Panc1 (cell line): ENCODE measurements around the gene ICA1. TPM values are rescaled to one million over a fixed set of nuclear protein-coding genes. Genes with fewer than 3 reads are reported as not detected.

Experiments used
- ATAC-seq: fragments of 200-7000 bp; cut with Tn5 transposase; 2 replicates; pipeline ENCODE4 v1.9.1; 2020; ENCODE audit warnings: mild to moderate bottlenecking, moderate library complexity
- BruUV-seq: library from RNA; stranded (reverse); fragments of 400-500 nt; replicated peaks from 2 replicates; lab custom pipeline; 2021; lab: Mats Ljungman, UMichigan
- CTCF ChIA-PET: fragments of 300-600 bp; sonication (Branson Sonifier 250); formaldehyde crosslinking; loops from one replicate; lab custom pipeline; 2022; ENCODE audit warnings: antibody characterized with exemption; lab: Charles Lee
- POLR2A ChIA-PET: fragments of 300-600 bp; sonication (Branson Sonifier 250); formaldehyde crosslinking; loops from one replicate; lab custom pipeline; 2022; ENCODE audit warnings: antibody characterized with exemption; lab: Charles Lee
- DNase-seq: peaks from one replicate; pipeline ENCODE4 v3.0.0-alpha.2; 2010; ENCODE audit warnings: low read depth, low spot score
- H3K27ac ChIP-seq: 2 replicates; pipeline ENCODE4 v1.5.1; 2011; ENCODE audit warnings: mild to moderate bottlenecking, low read length, inconsistent platforms
- H3K27me3 ChIP-seq: fragments of 200-500 bp; sonication (Bioruptor generic); 2 replicates; pipeline ENCODE4 v1.6.0; 2014; ENCODE audit warnings: low read length, inconsistent platforms; ENCODE audit not compliant: control insufficient read depth, insufficient read depth
- H3K36me3 ChIP-seq: fragments of 200-500 bp; sonication (Bioruptor generic); 2 replicates; pipeline ENCODE4 v1.5.1; 2014; ENCODE audit warnings: inconsistent platforms, mild to moderate bottlenecking, low read length, moderate library complexity; ENCODE audit not compliant: control insufficient read depth, insufficient read depth
- H3K4me1 ChIP-seq: 2 replicates; pipeline ENCODE4 v1.5.1; 2011; ENCODE audit warnings: inconsistent platforms, mild to moderate bottlenecking, low read length, moderate library complexity; ENCODE audit not compliant: control insufficient read depth, insufficient read depth
- H3K4me3 ChIP-seq, 2 experiments: 2 replicates each; pipeline ENCODE4 v1.5.1; 2011 to 2012; ENCODE audit warnings: low read depth in 2 of 2, low read length in 2 of 2, mild to moderate bottlenecking in 2 of 2, inconsistent platforms in 1 of 2, moderate library complexity in 1 of 2
- H3K9me3 ChIP-seq: fragments of 200-500 bp; sonication (Bioruptor generic); 2 replicates; pipeline ENCODE4 v1.5.1; 2014; ENCODE audit warnings: low read depth, mild to moderate bottlenecking, inconsistent platforms, low read length, moderate library complexity; ENCODE audit not compliant: control insufficient read depth, insufficient read depth
- CTCF ChIP-seq: fragments of 450-650 bp; IDR thresholded peaks from 2 replicates; pipeline ENCODE4 v1.5.1; 2017; ENCODE audit warnings: mild to moderate bottlenecking
- POLR2AphosphoS5 ChIP-seq: IDR thresholded peaks from 2 replicates; pipeline ENCODE4 v1.6.1; 2012; ENCODE audit warnings: mild to moderate bottlenecking, low read depth, low read length, moderate library complexity
- REST ChIP-seq, 2 experiments: IDR thresholded peaks; 2 replicates each; pipeline ENCODE4 v1.6.1; 2011 to 2012; ENCODE audit warnings: low read depth in 2 of 2, control low read depth in 1 of 2, low read length in 1 of 2, mild to moderate bottlenecking in 1 of 2, moderate library complexity in 1 of 2; ENCODE audit not compliant: insufficient read depth in 1 of 2
- SIN3A ChIP-seq: IDR thresholded peaks from 2 replicates; pipeline ENCODE4 v1.6.1; 2012; ENCODE audit warnings: low read depth, mild to moderate bottlenecking, low read length, moderate library complexity, borderline replicate concordance; ENCODE audit not compliant: insufficient read depth
- TCF7L2 ChIP-seq: IDR thresholded peaks from 2 replicates; pipeline ENCODE4 v1.6.1; 2011; ENCODE audit warnings: mild to moderate bottlenecking, low read depth, low read length, inconsistent platforms
- in situ Hi-C: cut with HindIII; loops from 2 replicates; pipeline ENCODE4 v1.10.0; 2016; ENCODE audit warnings: low sequenced_read_pairs, low pct_unique_long_range_greater_than_20kb
- intact Hi-C: fragments of 100-400 bp; cut with micrococcal nuclease; formaldehyde crosslinking; loops from one replicate; pipeline ENCODE4 v1.10.0; 2022; ENCODE audit not compliant: unreplicated experiment
- total RNA-seq: library from RNA; stranded (reverse); gene quantifications from one replicate; pipeline ENCODE4 v1.2.1, GENCODE V29; 2021; ENCODE audit not compliant: unreplicated experiment

ICA1 gene
- total RNA-seq, 1 experiment from 2014 or later, result 1.1 TPM

- Histone ChIP-seq H3K4me1 (no peaks in the 10 kb centered on the region), H3K27me3 (no peaks in the 10 kb centered on the region), H3K9me3 (no peaks in the 10 kb centered on the region), H3K4me3 (no peak overlapping the region), H3K36me3 (no peaks in the 10 kb centered on the region), H3K27ac (no peak overlapping the region)
- no TSS peak for BruUV-seq
- CTCF ChIA-PET, result no interaction called here
- intact Hi-C loops (no loop called here), in situ Hi-C loops (no loop called here)
- ATAC-seq (no peak), DNase-seq (no peak)
- TF ChIP-seq CTCF (no peak), TCF7L2 (no peak), POLR2AphosphoS5 (no peak), REST (IDR thresholded peaks at IDR 0.05; ENCODE audit: insufficient read depth in 1 of 2, low read depth in 2 of 2, low read length in 1 of 2) (no peak), SIN3A (no peak)
- POLR2A ChIA-PET, result no interaction called here
Measured at GRCh38 chr7:8068892-8069686, 192.9 kb downstream of the ICA1 start.

GRCh38 chr7:8065356-8065813, 196.6 kb downstream of the ICA1 start:
- intact Hi-C loops, result no loop called here
- in situ Hi-C loops, result no loop called here
- no peak for ATAC-seq
- 0 out of 2 replicates have a peak, but pooled peaks cover 2% of the 10 kb centered on the region for H3K36me3 ChIP-seq
- ChIA-PET CTCF (no interaction called here), POLR2A (interaction anchor here (0.5 kb wide), 1 partner anchor 10 kb away, joined by 7 read pairs; no protein-coding TSS in a partner anchor)
- no peaks in the 10 kb centered on the region for H3K9me3 ChIP-seq
- DNase-seq, result no peak
- no peaks in the 10 kb centered on the region for H3K27me3 ChIP-seq
- H3K4me1 ChIP-seq, result no peaks in the 10 kb centered on the region
- H3K4me3 ChIP-seq, result no peak overlapping the region
- no peak for TF ChIP-seq POLR2AphosphoS5
- no peak overlapping the region for H3K27ac ChIP-seq
- no TSS peak for BruUV-seq

- BruUV-seq, result no TSS peak
- in situ Hi-C loops (no loop called here), intact Hi-C loops (no loop called here)
- no peak for ATAC-seq
- no peaks in the 10 kb centered on the region for H3K4me1 ChIP-seq
- no peaks in the 10 kb centered on the region for H3K9me3 ChIP-seq
- DNase-seq, result no peak
- POLR2A ChIA-PET, result no interaction called here
- no peaks in the 10 kb centered on the region for H3K27me3 ChIP-seq
- CTCF ChIA-PET, result no interaction called here
- no peak overlapping the region for H3K4me3 ChIP-seq
- H3K27ac ChIP-seq, result no peak overlapping the region
- TF ChIP-seq POLR2AphosphoS5, result no peak
- no peak for TF ChIP-seq TCF7L2
- no peak for TF ChIP-seq REST (IDR thresholded peaks at IDR 0.05; ENCODE audit: insufficient read depth in 1 of 2, low read depth in 2 of 2, low read length in 1 of 2)
- no peak for TF ChIP-seq SIN3A
- no peak for TF ChIP-seq CTCF
- H3K36me3 ChIP-seq, result 0 out of 2 replicates have a peak, but pooled peaks cover 2% of the 10 kb centered on the region
Measured at GRCh38 chr7:8064828-8065227, 197.1 kb downstream of the ICA1 start.
